Measurements from ENCODE around the gene ECHDC3. TPM values are rescaled to one million over a fixed set of nuclear protein-coding genes. Genes with fewer than 3 reads are reported as not detected.

ECHDC3 gene
- total and polyA plus RNA-seq, 2 of the 13 experiments (the other 11 are each of a cell fraction or from before 2014, with no cell fraction given), result not detected

GRCh38 chr10:11781114-11781513, 38.9 kb downstream of the ECHDC3 start:
- TF ChIP-seq CHD2 (IDR thresholded peaks at IDR 0.05; ENCODE audit: low read depth, low read length) (no peak), SP4 (CRISPR knock-in tag; IDR thresholded peaks at IDR 0.05) (no peak), AHDC1 (CRISPR knock-in tag; IDR thresholded peaks at IDR 0.05; ENCODE audit: borderline replicate concordance) (no peak), POGZ (CRISPR knock-in tag; IDR thresholded peaks at IDR 0.05) (no peak), ZNF570 (CRISPR knock-in tag; IDR thresholded peaks at IDR 0.05; ENCODE audit: borderline replicate concordance) (no peak), ATF7 (IDR thresholded peaks at IDR 0.05) (no peak), ATF7 (CRISPR knock-in tag; IDR thresholded peaks at IDR 0.05) (no peak), NFAT5 (CRISPR knock-in tag; IDR thresholded peaks at IDR 0.05) (no peak), GLI4 (CRISPR knock-in tag; IDR thresholded peaks at IDR 0.05; ENCODE audit: borderline replicate concordance) (no peak), ZNF343 (CRISPR knock-in tag; IDR thresholded peaks at IDR 0.05) (no peak), GATAD1 (CRISPR knock-in tag; IDR thresholded peaks at IDR 0.05) (no peak), HNF1B (CRISPR knock-in tag; IDR thresholded peaks at IDR 0.05) (no peak)
- Histone ChIP-seq H3K4me2 (ENCODE audit: low read depth, low read length) (no peak overlapping the region), H3K27ac (ENCODE audit: extremely low read length, insufficient read depth, low read length) (no peak overlapping the region), H3K9me3 (ENCODE audit: low read length) (no peaks in the 10 kb centered on the region), H3K4me1 (ENCODE audit: insufficient read depth, low read length) (peaks cover 15% of the 10 kb centered on the region), H4K20me1 (ENCODE audit: insufficient read depth, low read length) (no peaks in the 10 kb centered on the region), H2AFZ (ENCODE audit: low read length) (no peak overlapping the region), H3K4me3 (replicated peaks in 1 of 3; ENCODE audit: insufficient read depth in 1 of 3, low read depth in 2 of 3, low read length in 3 of 3) (no peak overlapping the region), H3K79me2 (ENCODE audit: insufficient read depth, low read length) (no peaks in the 10 kb centered on the region), H3K27me3 (ENCODE audit: control insufficient read depth in 1 of 2, insufficient read depth in 2 of 2, low read length in 2 of 2) (peaks cover 0 to 10% of the 10 kb centered on the region in 2 experiments; a peak in 2 of 5 replicates), H3K36me3 (replicated peaks in 1 of 2; ENCODE audit: control insufficient read depth in 1 of 2, insufficient read depth in 2 of 2, low read length in 2 of 2) (no peaks in the 10 kb centered on the region), H3K9ac (ENCODE audit: insufficient read depth, low read depth, low read length) (no peak overlapping the region)
- FAIRE-seq (no peak), DNase-seq (ENCODE audit: low spot score) (no peak), ATAC-seq (no peak)
- intact Hi-C loops (cut with micrococcal nuclease; ENCODE audit: unreplicated experiment) (no loop called here), in situ Hi-C loops (cut with HindIII; ENCODE audit: extremely low pct_ligation_motif_present, low pct_unique_long_range_greater_than_20kb) (no loop called here)
- POLR2A ChIA-PET, result no interaction called here
- BruUV-seq (replicated peaks), result no TSS peak
- CTCF ChIA-PET (ENCODE audit: low intra/inter-chr PET ratio, low total read pairs), result no interaction called here
- 73% methylated on average over 6 of the region's 6 CpGs for WGBS (ENCODE audit: low lambda C conversion rate)

All from HepG2 (cell line).